Astrocyte (in vitro differentiated cells and primary cell): ENCODE results near the gene PPP1R8. TPM values are rescaled to one million over a fixed set of nuclear protein-coding genes. Genes with fewer than 3 reads are reported as not detected.

Source experiments
- DNase-seq: peaks from one replicate; pipeline ENCODE4 v3.0.0-alpha.2; 2010; ENCODE audit warnings: low read depth
- FAIRE-seq: peaks from 2 replicates; lab custom pipeline; 2011; peaks lifted over from hg19 to GRCh38; lab: Jason Lieb, UNC
- H2AFZ ChIP-seq: 2 replicates; pipeline ENCODE4 v1.6.0; 2012; ENCODE audit warnings: low read depth, low read length, inconsistent platforms
- H3K27ac ChIP-seq: 2 replicates; pipeline ENCODE4 v1.5.1; 2011; ENCODE audit warnings: low read depth, low read length, inconsistent platforms
- H3K27me3 ChIP-seq: 2 replicates; pipeline ENCODE4 v1.6.0; 2011; ENCODE audit warnings: low read length, inconsistent platforms; ENCODE audit not compliant: insufficient read depth
- H3K36me3 ChIP-seq: 2 replicates; pipeline ENCODE4 v1.5.1; 2011; ENCODE audit warnings: low read length, inconsistent platforms; ENCODE audit not compliant: insufficient read depth
- H3K4me1 ChIP-seq: 2 replicates; pipeline ENCODE4 v1.5.1; 2011; ENCODE audit warnings: low read length, inconsistent platforms; ENCODE audit not compliant: insufficient read depth
- H3K4me2 ChIP-seq: 2 replicates; pipeline ENCODE4 v1.6.0; 2012; ENCODE audit warnings: low read length, inconsistent platforms
- H3K4me3 ChIP-seq: 2 replicates; pipeline ENCODE4 v1.5.1; 2011; ENCODE audit warnings: low read depth, mild to moderate bottlenecking, low read length, inconsistent platforms; ENCODE audit not compliant: insufficient read depth
- H3K79me2 ChIP-seq: 2 replicates; pipeline ENCODE4 v1.6.0; 2012; ENCODE audit warnings: mild to moderate bottlenecking, low read length, inconsistent platforms; ENCODE audit not compliant: insufficient read depth
- H3K9ac ChIP-seq: 2 replicates; pipeline ENCODE4 v1.6.0; 2012; ENCODE audit warnings: mild to moderate bottlenecking, low read length, inconsistent platforms
- H3K9me3 ChIP-seq: 2 replicates; pipeline ENCODE4 v1.5.1; 2012; ENCODE audit warnings: low read depth, mild to moderate bottlenecking, low read length, inconsistent platforms; ENCODE audit not compliant: insufficient read depth
- H4K20me1 ChIP-seq: 2 replicates; pipeline ENCODE4 v1.6.0; 2012; ENCODE audit warnings: low read length, inconsistent platforms; ENCODE audit not compliant: insufficient read depth
- H3K27ac Mint-ChIP-seq: one replicate; pipeline ENCODE4 v1.8.0; 2021; ENCODE audit warnings: mild to moderate bottlenecking, mixed read lengths; ENCODE audit not compliant: unreplicated experiment
- H3K27me3 Mint-ChIP-seq: one replicate; pipeline ENCODE4 v1.8.0; 2021; ENCODE audit warnings: low read depth, mixed read lengths; ENCODE audit not compliant: unreplicated experiment
- H3K36me3 Mint-ChIP-seq: one replicate; pipeline ENCODE4 v1.8.0; 2021; ENCODE audit warnings: low read depth, mixed read lengths; ENCODE audit not compliant: unreplicated experiment
- H3K4me1 Mint-ChIP-seq: one replicate; pipeline ENCODE4 v1.8.0; 2021; ENCODE audit warnings: low read depth, mixed read lengths; ENCODE audit not compliant: unreplicated experiment
- H3K4me3 Mint-ChIP-seq: one replicate; pipeline ENCODE4 v1.8.0; 2021; ENCODE audit warnings: mild to moderate bottlenecking, moderate library complexity, mixed read lengths; ENCODE audit not compliant: unreplicated experiment
- H3K9me3 Mint-ChIP-seq: one replicate; pipeline ENCODE4 v1.8.0; 2021; ENCODE audit warnings: mild to moderate bottlenecking, mixed read lengths; ENCODE audit not compliant: unreplicated experiment
- CTCF ChIP-seq: IDR thresholded peaks from 2 replicates; pipeline ENCODE4 v1.5.1; 2011; ENCODE audit warnings: low read depth, mild to moderate bottlenecking, inconsistent platforms, low read length, moderate library complexity; ENCODE audit not compliant: insufficient read depth
- EZH2 ChIP-seq: IDR thresholded peaks from 2 replicates; pipeline ENCODE4 v1.6.1; 2012; ENCODE audit warnings: mild to moderate bottlenecking, low read length, inconsistent platforms; ENCODE audit not compliant: insufficient read depth
- total RNA-seq: library from RNA; stranded (reverse); gene quantifications from 2 replicates; pipeline ENCODE4 v1.2.1, GENCODE V29; 2021

Gene PPP1R8
- total RNA-seq, 1 donor from 2014 or later: 35.6 TPM

GRCh38 chr1:27863538-27863915, 32.9 kb downstream of the PPP1R8 start:
- H3K36me3 Mint-ChIP-seq: no peaks in the 10 kb centered on the region
- Histone ChIP-seq H3K27ac (peak overlapping the region; percentile 47), H3K9ac (peak overlapping the region; percentile 44), H2AFZ (no peak overlapping the region), H3K9me3 (no peaks in the 10 kb centered on the region), H3K4me1 (peaks cover 12% of the 10 kb centered on the region), H3K36me3 (no peaks in the 10 kb centered on the region), H3K4me2 (peak overlapping the region; percentile 50), H3K4me3 (no peak overlapping the region), H3K27me3 (no peaks in the 10 kb centered on the region), H4K20me1 (no peaks in the 10 kb centered on the region), H3K79me2 (no peaks in the 10 kb centered on the region)
- peaks cover 6% of the 10 kb centered on the region for H3K27me3 Mint-ChIP-seq
- DNase-seq (no peak), FAIRE-seq (no peak)
- peaks cover 9% of the 10 kb centered on the region for H3K4me1 Mint-ChIP-seq
- TF ChIP-seq CTCF (no peak), EZH2 (no peak)
- H3K4me3 Mint-ChIP-seq: no peak overlapping the region
- H3K27ac Mint-ChIP-seq: peak overlapping the region; percentile 26
- no peaks in the 10 kb centered on the region for H3K9me3 Mint-ChIP-seq

- H3K36me3 Mint-ChIP-seq: no peaks in the 10 kb centered on the region
- H3K4me3 Mint-ChIP-seq: no peak overlapping the region
- H3K4me2 ChIP-seq: no peak overlapping the region
- H3K4me1 ChIP-seq: peaks cover 12% of the 10 kb centered on the region
- DNase-seq (no peak), FAIRE-seq (no peak)
- no peaks in the 10 kb centered on the region for H4K20me1 ChIP-seq
- H3K4me3 ChIP-seq: no peak overlapping the region
- H3K4me1 Mint-ChIP-seq: peaks cover 9% of the 10 kb centered on the region
- no peaks in the 10 kb centered on the region for H3K79me2 ChIP-seq
- H3K9me3 Mint-ChIP-seq: no peaks in the 10 kb centered on the region
- H3K27ac Mint-ChIP-seq: no peak overlapping the region
- no peaks in the 10 kb centered on the region for H3K27me3 ChIP-seq
- H3K9ac ChIP-seq: no peak overlapping the region
- no peaks in the 10 kb centered on the region for H3K36me3 ChIP-seq
- peaks cover 4% of the 10 kb centered on the region for H3K27me3 Mint-ChIP-seq
- H2AFZ ChIP-seq: no peak overlapping the region
- TF ChIP-seq EZH2 (no peak), CTCF (no peak)
- H3K27ac ChIP-seq: no peak overlapping the region
- H3K9me3 ChIP-seq: no peaks in the 10 kb centered on the region
Measured at GRCh38 chr1:27864264-27864895, 33.8 kb downstream of the PPP1R8 start.

- FAIRE-seq (no peak), DNase-seq (no peak)
- Histone ChIP-seq H3K36me3 (no peaks in the 10 kb centered on the region), H3K79me2 (no peaks in the 10 kb centered on the region), H3K9me3 (no peaks in the 10 kb centered on the region), H3K4me3 (no peak overlapping the region), H3K27ac (no peak overlapping the region), H3K4me2 (no peak overlapping the region), H2AFZ (no peak overlapping the region), H3K27me3 (no peaks in the 10 kb centered on the region), H3K9ac (no peak overlapping the region), H4K20me1 (no peaks in the 10 kb centered on the region), H3K4me1 (peaks cover 12% of the 10 kb centered on the region)
- Mint-ChIP-seq H3K4me1 (peaks cover 9% of the 10 kb centered on the region), H3K4me3 (no peak overlapping the region), H3K27me3 (no peaks in the 10 kb centered on the region), H3K27ac (no peak overlapping the region), H3K9me3 (no peaks in the 10 kb centered on the region), H3K36me3 (no peaks in the 10 kb centered on the region)
- TF ChIP-seq CTCF (no peak), EZH2 (no peak)
Measured at GRCh38 chr1:27865821-27866220, 35.2 kb downstream of the PPP1R8 start.
